SK-N-SH (cell line): Measurements from ENCODE around the gene SYNE3. TPM values are rescaled to one million over a fixed set of nuclear protein-coding genes. Genes with fewer than 3 reads are reported as not detected.

Experiments used
- CTCF ChIA-PET: fragments of 300-600, 350-600 bp; formaldehyde crosslinking; extraction: SDS; loops from one replicate; lab custom pipeline; 2021; lab: Yijun Ruan, JAX
- POLR2A ChIA-PET: fragments of 350-600 bp; sonication (Branson Sonifier 250); formaldehyde crosslinking; extraction: SDS; loops from one replicate; lab custom pipeline; 2020; ENCODE audit warnings: antibody characterized with exemption, inconsistent platforms; lab: Yijun Ruan, JAX
- DNase-seq: peaks from one replicate; pipeline ENCODE4 v3.0.0; 2012
- H2AFZ ChIP-seq: fragments of 200-600 bp; sonication (generic); 2 replicates; pipeline ENCODE4 v1.8.1; 2016; ENCODE audit warnings: antibody characterized with exemption, mild to moderate bottlenecking, low read depth
- H3F3A ChIP-seq: fragments of 200-600 bp; sonication (generic); replicated peaks from 2 replicates; pipeline ENCODE3; 2016; ENCODE audit warnings: antibody characterized with exemption, mild to moderate bottlenecking; ENCODE audit not compliant: insufficient read depth
- H3K27ac ChIP-seq, 2 experiments: fragments of 200-500 bp in 1 of 2; fragments of 200-600 bp in 1 of 2; sonication (Bioruptor generic) in 1 of 2; sonication (generic), shearing (Covaris generic) in 1 of 2; 2 replicates each; pipeline versions ENCODE4 v1.5.1 to v1.6.1; 2014 to 2016; ENCODE audit warnings: low read depth in 2 of 2, inconsistent platforms in 1 of 2, low read length in 1 of 2, mild to moderate bottlenecking in 1 of 2, mixed read lengths in 1 of 2
- H3K27me3 ChIP-seq: fragments of 200-600 bp; sonication (generic), shearing (Covaris generic); 2 replicates; pipeline ENCODE4 v1.6.1; 2016; ENCODE audit warnings: mixed run types; ENCODE audit not compliant: insufficient read depth
- H3K36me3 ChIP-seq, 2 experiments: fragments of 200-500 bp in 1 of 2; fragments of 200-600 bp in 1 of 2; sonication (Bioruptor generic) in 1 of 2; sonication (generic) in 1 of 2; replicated peaks in 1 of 2; 2 replicates each; pipeline versions ENCODE3 to v1.5.1; 2014 to 2016; ENCODE audit warnings: low read length in 1 of 2, mild to moderate bottlenecking in 1 of 2; ENCODE audit not compliant: insufficient read depth in 2 of 2, control insufficient read depth in 1 of 2
- H3K4me1 ChIP-seq, 2 experiments: fragments of 200-500 bp in 1 of 2; fragments of 200-600 bp in 1 of 2; sonication (Bioruptor generic) in 1 of 2; sonication (generic), shearing (Covaris generic) in 1 of 2; 2 replicates each; pipeline versions ENCODE4 v1.5.1 to v1.6.1; 2014 to 2016; ENCODE audit warnings: low read depth in 1 of 2, low read length in 1 of 2, mixed run types in 1 of 2; ENCODE audit not compliant: insufficient read depth in 2 of 2, control insufficient read depth in 1 of 2
- H3K4me2 ChIP-seq: fragments of 200-600 bp; sonication (generic), shearing (Covaris generic); 2 replicates; pipeline ENCODE4 v1.6.1; 2017; ENCODE audit warnings: mixed run types
- H3K4me3 ChIP-seq, 2 experiments: fragments of 200-500 bp in 1 of 2; fragments of 200-600 bp in 1 of 2; sonication (Bioruptor generic) in 1 of 2; sonication (generic), shearing (Covaris generic) in 1 of 2; 2 replicates each; pipeline versions ENCODE4 v1.5.1 to v1.8.1; 2014 to 2016; ENCODE audit warnings: low read depth in 2 of 2, inconsistent platforms in 1 of 2, low read length in 1 of 2, mild to moderate bottlenecking in 1 of 2, mixed read lengths in 1 of 2, moderate library complexity in 1 of 2
- H3K79me2 ChIP-seq: fragments of 200-600 bp; sonication (generic); 2 replicates; pipeline ENCODE4 v1.8.1; 2017; ENCODE audit warnings: mild to moderate bottlenecking; ENCODE audit not compliant: insufficient read depth
- H3K9ac ChIP-seq: fragments of 200-600 bp; sonication (generic); 2 replicates; pipeline ENCODE4 v1.6.1; 2017; ENCODE audit warnings: mixed run types
- H3K9me2 ChIP-seq: fragments of 200-600 bp; sonication (generic); 2 replicates; pipeline ENCODE4 v1.6.1; 2017; ENCODE audit warnings: mixed run types
- H3K9me3 ChIP-seq: fragments of 200-600 bp; sonication (generic); 2 replicates; pipeline ENCODE4 v1.6.1; 2017; ENCODE audit warnings: mixed run types, mild to moderate bottlenecking, moderate library complexity
- H4K20me1 ChIP-seq: fragments of 200-600 bp; sonication (generic); 2 replicates; pipeline ENCODE4 v1.6.1; 2017; ENCODE audit warnings: mild to moderate bottlenecking, mixed run types; ENCODE audit not compliant: insufficient read depth
- CTCF ChIP-seq: fragments of 200-600 bp; sonication (generic); IDR thresholded peaks from 2 replicates; pipeline ENCODE4 v1.6.1; 2017; ENCODE audit warnings: antibody characterized with exemption, mild to moderate bottlenecking, moderate library complexity
- FOXJ3 ChIP-seq: sonication (generic); formaldehyde crosslinking; IDR thresholded peaks from 2 replicates; pipeline ENCODE4 v1.5.1; 2020; ENCODE audit warnings: mild to moderate bottlenecking, missing genetic modification reagents
- MXI1 ChIP-seq: IDR thresholded peaks from 2 replicates; pipeline ENCODE4 v1.6.1; 2012; ENCODE audit warnings: mild to moderate bottlenecking, low read depth, low read length, improper control_type of control experiment
- NRF1 ChIP-seq: IDR thresholded peaks from 2 replicates; pipeline ENCODE4 v1.6.1; 2012; ENCODE audit warnings: low read depth, mild to moderate bottlenecking, low read length
- PBX3 ChIP-seq: IDR thresholded peaks from 2 replicates; pipeline ENCODE4; 2012
- RAD21 ChIP-seq: IDR thresholded peaks from 2 replicates; pipeline ENCODE4 v1.6.1; 2012; ENCODE audit warnings: mild to moderate bottlenecking, low read length
- TEAD4 ChIP-seq: IDR thresholded peaks from 2 replicates; pipeline ENCODE4 v1.4.0; 2012; ENCODE audit warnings: mild to moderate bottlenecking, borderline replicate concordance; ENCODE audit not compliant: insufficient read depth
- WGBS: methylation state at CpG from one replicate; pipeline ENCODE4 v1.1.6; 2017; ENCODE audit warnings: low lambda C conversion rate; 5-methylcytosine and 5-hydroxymethylcytosine counted together
- polyA plus RNA-seq, 3 experiments: library from polyadenylated mRNA; depleted of rRNA; stranded (reverse); fragments of >200 nt; gene quantifications; 2 replicates each; pipeline ENCODE4 v1.2.3, GENCODE V29; 2012

SYNE3 gene
- polyA plus RNA-seq, 1 of the 3 experiments (the other 2 are of a cell fraction), result 2.0 TPM

- H3K4me3 ChIP-seq, result peak overlapping the region; percentile 61 to 76
- peaks cover 47 to 51% of the 10 kb centered on the region in 2 experiments for H3K4me1 ChIP-seq
- no peaks in the 10 kb centered on the region for H3K79me2 ChIP-seq
- POLR2A ChIA-PET, result interaction anchor here (0.6 to 1.7 kb wide), 2 partner anchors 73 to 107 kb away, joined by 3 to 5 read pairs; no protein-coding TSS in a partner anchor
- peak; percentile 87 for DNase-seq
- H3K27me3 ChIP-seq, result no peaks in the 10 kb centered on the region
- no peak overlapping the region; a peak in 2 of 4 replicates for H3K27ac ChIP-seq
- H3K9me2 ChIP-seq, result no peaks in the 10 kb centered on the region
- CTCF ChIA-PET, result interaction anchor here (0.7 to 9.6 kb wide), 10 partner anchors 10 to 397 kb away, joined by 3 to 97 read pairs (median 4); no protein-coding TSS in a partner anchor
- TF ChIP-seq MXI1 (peak; percentile 64), RAD21 (peak; percentile 12; the same call in 1 of the 2 replicates), TEAD4 (no peak), CTCF (peak; percentile 46), PBX3 (no peak)
- H3K9ac ChIP-seq, result peak overlapping the region; percentile 53; the same call in 1 of the 2 replicates
- H3K9me3 ChIP-seq, result no peaks in the 10 kb centered on the region
- H3K4me2 ChIP-seq, result peak overlapping the region; percentile 93
- H3F3A ChIP-seq, result peaks cover 23% of the 10 kb centered on the region
- no peaks in the 10 kb centered on the region for H3K36me3 ChIP-seq
- H4K20me1 ChIP-seq, result no peaks in the 10 kb centered on the region
- no CpG with 5 or more reads among the region's 50 CpGs for WGBS
- H2AFZ ChIP-seq, result peak overlapping the region; percentile 78
Measured at GRCh38 chr14:95515596-95516552, 576 bp downstream of the SYNE3 start.

- POLR2A ChIA-PET, result interaction anchor here (0.6 kb wide), 1 partner anchor 78 kb away, joined by 4 read pairs; no protein-coding TSS in a partner anchor
- DNase-seq, result peak; percentile 70
- H3K4me1 ChIP-seq, result peaks cover 43 to 46% of the 10 kb centered on the region in 2 experiments
Measured at GRCh38 chr14:95515080-95515489, 1.4 kb downstream of the SYNE3 start.

More at GRCh38 chr14:95515080-95515489, 1.4 kb downstream of the SYNE3 start:
- peaks cover 23% of the 10 kb centered on the region for H3F3A ChIP-seq
- no peaks in the 10 kb centered on the region for H3K27me3 ChIP-seq
- H3K36me3 ChIP-seq, result no peaks in the 10 kb centered on the region
- peak overlapping the region; percentile 93; the same call in 1 of the 2 replicates for H3K4me2 ChIP-seq
- no peak overlapping the region for H3K9ac ChIP-seq
- CTCF ChIA-PET, result interaction anchor here (0.8 to 9.6 kb wide), 6 partner anchors 10 to 83 kb away, joined by 3 to 97 read pairs (median 6); no protein-coding TSS in a partner anchor
- no peaks in the 10 kb centered on the region for H4K20me1 ChIP-seq
- no peaks in the 10 kb centered on the region for H3K9me3 ChIP-seq
- H3K9me2 ChIP-seq, result no peaks in the 10 kb centered on the region
- H3K27ac ChIP-seq, result no peak overlapping the region; a peak in 1 of 4 replicates
- H2AFZ ChIP-seq, result no peak overlapping the region
- TF ChIP-seq NRF1 (no peak), FOXJ3 (CRISPR knock-in tag) (no peak), MXI1 (peak; percentile 72)
- peak overlapping the region in 1 of 2 experiments; percentile 76; a peak in 1 of 4 replicates for H3K4me3 ChIP-seq
- H3K79me2 ChIP-seq, result no peaks in the 10 kb centered on the region
- 71% methylated on average over 8 of the region's 9 CpGs for WGBS
